ENCODE data around the gene PAFAH2. TPM values are rescaled to one million over a fixed set of nuclear protein-coding genes. Genes with fewer than 3 reads are reported as not detected.

Gene PAFAH2
- total RNA-seq, 3 donors from 2014 or later (not counting 1 experiment from before 2014, with no cell fraction given) = 39.0 to 95.1 (median 68.6) TPM

GRCh38 chr1:25932321-25932720, 65.5 kb downstream of the PAFAH2 start:
- DNase-seq = no peak
- Histone ChIP-seq H3K27ac (ENCODE audit: low read length) (no peak overlapping the region), H3K27me3 (ENCODE audit: control insufficient read depth, insufficient read depth, low read length) (no peaks in the 10 kb centered on the region), H3K4me1 (ENCODE audit: control insufficient read depth, insufficient read depth, low read length) (no peaks in the 10 kb centered on the region), H3K4me3 (ENCODE audit: low read length) (no peak overlapping the region), H3K9me3 (ENCODE audit: control insufficient read depth, insufficient read depth, low read length) (no peaks in the 10 kb centered on the region), H3K36me3 (ENCODE audit: control insufficient read depth, insufficient read depth, low read length) (no peaks in the 10 kb centered on the region)
- H3K9me3 Mint-ChIP-seq = no peaks in the 10 kb centered on the region
- 92% methylated on average over 3 of the region's 5 CpGs for WGBS (ENCODE audit: insufficient coverage)
- no peaks in the 10 kb centered on the region for H3K27me3 Mint-ChIP-seq (ENCODE audit: low read depth in 2 of 2)
- no peak overlapping the region for H3K4me3 Mint-ChIP-seq
- intact Hi-C loops (cut with micrococcal nuclease) = no loop called here
- no peak for TF ChIP-seq CTCF (IDR thresholded peaks at IDR 0.05)
- ATAC-seq = no peak
- H3K27ac Mint-ChIP-seq = no peak overlapping the region
- no peaks in the 10 kb centered on the region for H3K4me1 Mint-ChIP-seq
- no peaks in the 10 kb centered on the region for H3K36me3 Mint-ChIP-seq

- Mint-ChIP-seq H3K4me1 (no peaks in the 10 kb centered on the region), H3K27me3 (ENCODE audit: low read depth in 2 of 2) (no peaks in the 10 kb centered on the region), H3K27ac (no peak overlapping the region), H3K9me3 (no peaks in the 10 kb centered on the region), H3K36me3 (no peaks in the 10 kb centered on the region), H3K4me3 (no peak overlapping the region)
- Histone ChIP-seq H3K27me3 (ENCODE audit: control insufficient read depth, insufficient read depth, low read length) (no peaks in the 10 kb centered on the region), H3K4me1 (ENCODE audit: control insufficient read depth, insufficient read depth, low read length) (no peaks in the 10 kb centered on the region), H3K36me3 (ENCODE audit: control insufficient read depth, insufficient read depth, low read length) (no peaks in the 10 kb centered on the region), H3K9me3 (ENCODE audit: control insufficient read depth, insufficient read depth, low read length) (no peaks in the 10 kb centered on the region), H3K27ac (ENCODE audit: low read length) (no peak overlapping the region), H3K4me3 (ENCODE audit: low read length) (no peak overlapping the region)
- TF ChIP-seq CTCF (IDR thresholded peaks at IDR 0.05) = no peak
- intact Hi-C loops (cut with micrococcal nuclease) = no loop called here
- WGBS (ENCODE audit: insufficient coverage) = 85% methylated on average over 7 of the region's 7 CpGs
- no peak for DNase-seq
- ATAC-seq = no peak
Observed at GRCh38 chr1:25929016-25929415, 68.8 kb downstream of the PAFAH2 start.

GRCh38 chr1:25927521-25928265, 70.2 kb downstream of the PAFAH2 start:
- peaks cover 5% of the 10 kb centered on the region for H3K27me3 ChIP-seq (ENCODE audit: control insufficient read depth, insufficient read depth, low read length)
- intact Hi-C loops (cut with micrococcal nuclease) = no loop called here

More at GRCh38 chr1:25927521-25928265, 70.2 kb downstream of the PAFAH2 start:
- Mint-ChIP-seq H3K4me1 (peaks cover 5 to 6% of the 10 kb centered on the region in 2 donors), H3K9me3 (no peaks in the 10 kb centered on the region), H3K27me3 (ENCODE audit: low read depth in 2 of 2) (no peaks in the 10 kb centered on the region), H3K36me3 (no peaks in the 10 kb centered on the region), H3K4me3 (no peak overlapping the region), H3K27ac (no peak overlapping the region)
- Histone ChIP-seq H3K4me1 (ENCODE audit: control insufficient read depth, insufficient read depth, low read length) (peaks cover 9% of the 10 kb centered on the region), H3K27ac (ENCODE audit: low read length) (no peak overlapping the region), H3K9me3 (ENCODE audit: control insufficient read depth, insufficient read depth, low read length) (no peaks in the 10 kb centered on the region), H3K4me3 (ENCODE audit: low read length) (no peak overlapping the region), H3K36me3 (ENCODE audit: control insufficient read depth, insufficient read depth, low read length) (no peaks in the 10 kb centered on the region)
- DNase-seq (no peak), ATAC-seq (no peak)
- no peak for TF ChIP-seq CTCF (IDR thresholded peaks at IDR 0.05)
- WGBS (ENCODE audit: insufficient coverage) = 98% methylated on average over 5 of the region's 5 CpGs

Measured in natural killer cell (primary cell).